Psoas muscle (tissue), 8 donors: ENCODE data around the gene COA4. TPM values are rescaled to one million over a fixed set of nuclear protein-coding genes. Genes with fewer than 3 reads are reported as not detected.

Source experiments
- ATAC-seq, 4 donors: fragments of 200-7000 bp; cut with Tn5 transposase; one replicate each; pipeline ENCODE4 v1.9.1; 2020; ENCODE audit warnings: moderate library complexity in 3 of 4, mild to moderate bottlenecking in 2 of 4
- DNase-seq, 2 donors: peaks; one replicate each; pipeline ENCODE4 v3.0.0-alpha.2; 2020
- H3K27ac ChIP-seq: fragments of 200-600 bp; one replicate; pipeline ENCODE4 v1.8.0; 2022
- H3K27me3 ChIP-seq, 3 donors: fragments of 200-600 bp in 1 of 3; one replicate each; pipeline versions ENCODE4 v1.6.1 to v1.8.0; 2013 to 2022; ENCODE audit warnings: low read length in 2 of 3, mild to moderate bottlenecking in 2 of 3, moderate library complexity in 1 of 3; ENCODE audit not compliant: insufficient read depth in 3 of 3
- H3K36me3 ChIP-seq, 2 donors: fragments of 200-600 bp in 1 of 2; one replicate each; pipeline versions ENCODE4 v1.6.1 to v1.8.0; 2013 to 2022; ENCODE audit warnings: low read depth in 1 of 2, mild to moderate bottlenecking in 1 of 2, moderate library complexity in 1 of 2; ENCODE audit not compliant: insufficient read depth in 1 of 2
- H3K4me1 ChIP-seq: fragments of 200-600 bp; one replicate; pipeline ENCODE4 v1.8.0; 2022
- H3K4me3 ChIP-seq: fragments of 200-600 bp; one replicate; pipeline ENCODE4 v1.8.0; 2022; ENCODE audit warnings: mild to moderate bottlenecking
- H3K9me3 ChIP-seq: fragments of 200-600 bp; one replicate; pipeline ENCODE4 v1.8.0; 2022
- WGBS, 3 donors: extraction: QIAGEN DNeasy Blood & Tissue Kit; methylation state at CpG; one replicate each; pipeline versions ENCODE4 v1.1.6 to v1.1.7; 2013; 5-methylcytosine and 5-hydroxymethylcytosine counted together
- intact Hi-C, 2 donors: fragments of 100-400 bp; cut with DNase I; formaldehyde crosslinking; loops; one replicate each; pipeline versions ENCODE4 v1.11.0 to v1.14.2; 2022
- polyA plus RNA-seq, 3 donors: library from polyadenylated mRNA; stranded (reverse); fragments of 200-250 nt; gene quantifications; one replicate each; pipeline ENCODE4 v1.2.3, GENCODE V29; 2013
- total RNA-seq, 4 donors: library from RNA; stranded (reverse); fragmentation: NEBNext Ultra II Directional in 2 of 4; extraction: Animal tissue kit (Norgen Biotek cat#: 25700) in 2 of 4; gene quantifications; one replicate each; pipeline versions ENCODE4 v1.2.1 to v1.2.4, GENCODE V29; 2021 to 2023
- TF ChIP-seq, protein P1 (sequence below): fragments of 200-600 bp; IDR thresholded peaks from one replicate; pipeline ENCODE4 v1.8.0; 2022; ENCODE audit warnings: antibody characterized with exemption
- donor health status: healthy with polysubstance abuse.
- donor health status: DM: no; HTN: no; CAD: no; lungs with moderate emphysema.
- donor health status: Bipolar disorder and iron deficiency.
- donor health status: healthy.
- donor health status: DM: yes; HTN: yes; CAD: no.
- donor health status: DM: no; HTN: no; CAD: no.
- donor health status: DM: no; HTN: no; CAD: no.
- donor health status: DM: yes; HTN: yes; CAD: no.

COA4 gene
- total and polyA plus RNA-seq, 7 donors = 59.3 to 138 (median 72.7) TPM

DNA sequence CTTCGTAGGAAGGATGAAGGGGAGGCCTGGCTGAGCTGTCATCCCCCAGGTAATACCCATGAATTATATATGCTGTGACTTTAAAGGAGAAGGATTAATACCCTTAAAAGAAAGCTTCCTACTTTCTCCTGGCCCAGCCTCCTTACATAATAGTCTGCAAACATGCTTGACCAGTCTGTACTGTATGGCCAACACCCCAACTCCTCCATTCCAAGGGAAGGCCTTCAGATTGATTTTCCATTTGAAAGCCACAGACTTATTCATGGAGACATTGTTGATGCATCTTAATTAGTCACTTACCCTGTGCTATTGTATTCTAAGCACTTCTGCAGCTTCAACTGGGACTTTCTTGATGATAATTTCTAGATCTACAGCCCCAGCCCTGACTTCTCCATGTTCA, 2.1 kb upstream of the COA4 start:
- DNase-seq = no peak
- Histone ChIP-seq H3K36me3 (peaks cover 6 to 43% of the 10 kb centered on the region in 2 donors), H3K27ac (no peak overlapping the region), H3K27me3 (no peaks in the 10 kb centered on the region), H3K4me1 (peaks cover 23% of the 10 kb centered on the region), H3K4me3 (no peak overlapping the region), H3K9me3 (no peaks in the 10 kb centered on the region)
- ATAC-seq = no peak
- TF ChIP-seq, protein P1, sequence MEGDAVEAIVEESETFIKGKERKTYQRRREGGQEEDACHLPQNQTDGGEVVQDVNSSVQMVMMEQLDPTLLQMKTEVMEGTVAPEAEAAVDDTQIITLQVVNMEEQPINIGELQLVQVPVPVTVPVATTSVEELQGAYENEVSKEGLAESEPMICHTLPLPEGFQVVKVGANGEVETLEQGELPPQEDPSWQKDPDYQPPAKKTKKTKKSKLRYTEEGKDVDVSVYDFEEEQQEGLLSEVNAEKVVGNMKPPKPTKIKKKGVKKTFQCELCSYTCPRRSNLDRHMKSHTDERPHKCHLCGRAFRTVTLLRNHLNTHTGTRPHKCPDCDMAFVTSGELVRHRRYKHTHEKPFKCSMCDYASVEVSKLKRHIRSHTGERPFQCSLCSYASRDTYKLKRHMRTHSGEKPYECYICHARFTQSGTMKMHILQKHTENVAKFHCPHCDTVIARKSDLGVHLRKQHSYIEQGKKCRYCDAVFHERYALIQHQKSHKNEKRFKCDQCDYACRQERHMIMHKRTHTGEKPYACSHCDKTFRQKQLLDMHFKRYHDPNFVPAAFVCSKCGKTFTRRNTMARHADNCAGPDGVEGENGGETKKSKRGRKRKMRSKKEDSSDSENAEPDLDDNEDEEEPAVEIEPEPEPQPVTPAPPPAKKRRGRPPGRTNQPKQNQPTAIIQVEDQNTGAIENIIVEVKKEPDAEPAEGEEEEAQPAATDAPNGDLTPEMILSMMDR = no peak
- intact Hi-C loops = loop anchor here in 1 of 2 donors (5.0 kb wide), 1 partner anchor 81 kb away; no protein-coding TSS in a partner anchor
- WGBS, 3 donors = 53 to 75% (median 71%) methylated on average over 1 of the region's 1 CpG

- 19 to 28% (median 25%) methylated on average over 8 of the region's 8 CpGs for WGBS, 3 donors
- intact Hi-C loops = loop anchor here in 1 of 2 donors (5.0 kb wide), 1 partner anchor 79 kb away; no protein-coding TSS in a partner anchor
- TF ChIP-seq, protein P1 = no peak
- no peaks in the 10 kb centered on the region for H3K27me3 ChIP-seq
- H3K27ac ChIP-seq = peak overlapping the region; percentile 94
- no peaks in the 10 kb centered on the region for H3K9me3 ChIP-seq
- peak overlapping the region; percentile 84 for H3K4me3 ChIP-seq
- no peak for DNase-seq
- ATAC-seq = peak in 1 of 4 donors; percentile 24
- H3K4me1 ChIP-seq = peaks cover 22% of the 10 kb centered on the region
- peaks cover 12 to 60% of the 10 kb centered on the region in 2 donors for H3K36me3 ChIP-seq
Measured at GRCh38 chr11:73875840-73876239, 806 bp downstream of the COA4 start.

- H3K27ac ChIP-seq = peak overlapping the region; percentile 94
- no peaks in the 10 kb centered on the region for H3K9me3 ChIP-seq
- WGBS, 3 donors = 29 to 67% (median 32%) methylated on average over 1 of the region's 1 CpG
- H3K4me1 ChIP-seq = peaks cover 22% of the 10 kb centered on the region
- ATAC-seq = peak in 1 of 4 donors; percentile 10
- TF ChIP-seq, protein P1 = no peak
- H3K4me3 ChIP-seq = peak overlapping the region; percentile 84
- H3K27me3 ChIP-seq = no peaks in the 10 kb centered on the region
- peaks cover 12 to 65% of the 10 kb centered on the region in 2 donors for H3K36me3 ChIP-seq
- DNase-seq = no peak
- intact Hi-C loops = loop anchor here in 1 of 2 donors (5.0 kb wide), 1 partner anchor 78 kb away; no protein-coding TSS in a partner anchor
Measured at GRCh38 chr11:73875380-73875779, 1.3 kb downstream of the COA4 start.

- ATAC-seq (no peak), DNase-seq (no peak)
- intact Hi-C loops = no loop called here
- peak overlapping the region; percentile 47 for H3K27ac ChIP-seq
- H3K36me3 ChIP-seq = peaks cover 12 to 59% of the 10 kb centered on the region in 2 donors
- no peaks in the 10 kb centered on the region for H3K27me3 ChIP-seq
- TF ChIP-seq, protein P1 = no peak
- H3K4me3 ChIP-seq = no peak overlapping the region
- 55 to 68% (median 55%) methylated on average over 9 of the region's 9 CpGs for WGBS, 3 donors
- H3K4me1 ChIP-seq = peaks cover 18% of the 10 kb centered on the region
- no peaks in the 10 kb centered on the region for H3K9me3 ChIP-seq
Measured at GRCh38 chr11:73872749-73873357, 3.8 kb downstream of the COA4 start.
